GM19463 (cell line): ENCODE data around the gene PLXNB1.

Source experiments
- ATAC-seq: cut with Tn5 transposase; IDR thresholded peaks from one replicate; pipeline ENCODE4 v1.9.1; 2021; ENCODE audit warnings: mild to moderate bottlenecking, moderate library complexity; ENCODE audit not compliant: unreplicated experiment

Gene PLXNB1

DNA sequence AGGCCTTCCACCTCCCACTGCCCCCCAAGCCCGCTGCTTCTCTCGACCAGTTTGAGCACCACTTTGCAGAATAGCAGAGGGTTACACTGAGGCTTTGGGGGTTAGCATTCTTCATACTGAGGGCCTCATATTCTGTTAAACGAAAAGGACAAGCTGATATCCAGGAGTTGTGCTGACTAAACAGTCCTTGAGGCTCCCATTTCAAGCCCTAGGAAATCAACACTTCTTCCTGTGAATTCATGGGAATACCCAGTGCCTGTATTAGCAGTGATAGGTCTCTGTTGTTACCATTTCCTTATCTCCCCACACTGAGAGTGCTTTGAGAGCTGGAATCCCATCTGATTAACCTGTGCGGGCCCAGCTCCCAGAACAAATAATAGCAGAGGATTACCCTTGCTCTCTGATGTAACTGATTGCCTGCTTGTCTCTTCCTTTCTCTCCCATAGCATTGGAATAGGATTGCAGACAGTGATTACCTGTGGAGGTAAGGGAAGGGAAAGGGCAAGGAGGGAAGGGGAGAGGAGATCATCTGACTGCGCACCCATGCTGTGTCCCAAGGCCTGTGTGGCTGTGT lies 56.9 kb downstream of the PLXNB1 start:
- ATAC-seq: no peak

DNA sequence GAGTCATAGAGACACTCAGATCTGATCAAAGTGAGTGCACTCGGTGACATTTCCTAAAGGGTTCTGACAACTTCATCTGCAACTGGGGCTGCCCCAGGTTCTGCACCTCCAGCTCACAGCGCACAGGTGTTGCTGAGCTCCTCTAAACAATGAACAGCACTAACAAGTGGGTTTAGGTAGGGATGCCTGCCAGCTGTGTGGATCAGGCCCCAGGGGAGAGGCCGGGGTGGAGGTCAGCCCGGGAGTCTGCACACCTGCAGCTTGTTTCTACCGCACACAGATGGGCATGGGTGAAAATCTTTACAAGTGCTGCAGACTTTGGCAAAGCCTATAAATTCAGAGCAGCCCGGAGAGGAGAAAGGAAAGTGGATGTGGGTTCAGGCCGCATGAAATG lies 57.5 kb downstream of the PLXNB1 start:
- ATAC-seq: no peak

DNA sequence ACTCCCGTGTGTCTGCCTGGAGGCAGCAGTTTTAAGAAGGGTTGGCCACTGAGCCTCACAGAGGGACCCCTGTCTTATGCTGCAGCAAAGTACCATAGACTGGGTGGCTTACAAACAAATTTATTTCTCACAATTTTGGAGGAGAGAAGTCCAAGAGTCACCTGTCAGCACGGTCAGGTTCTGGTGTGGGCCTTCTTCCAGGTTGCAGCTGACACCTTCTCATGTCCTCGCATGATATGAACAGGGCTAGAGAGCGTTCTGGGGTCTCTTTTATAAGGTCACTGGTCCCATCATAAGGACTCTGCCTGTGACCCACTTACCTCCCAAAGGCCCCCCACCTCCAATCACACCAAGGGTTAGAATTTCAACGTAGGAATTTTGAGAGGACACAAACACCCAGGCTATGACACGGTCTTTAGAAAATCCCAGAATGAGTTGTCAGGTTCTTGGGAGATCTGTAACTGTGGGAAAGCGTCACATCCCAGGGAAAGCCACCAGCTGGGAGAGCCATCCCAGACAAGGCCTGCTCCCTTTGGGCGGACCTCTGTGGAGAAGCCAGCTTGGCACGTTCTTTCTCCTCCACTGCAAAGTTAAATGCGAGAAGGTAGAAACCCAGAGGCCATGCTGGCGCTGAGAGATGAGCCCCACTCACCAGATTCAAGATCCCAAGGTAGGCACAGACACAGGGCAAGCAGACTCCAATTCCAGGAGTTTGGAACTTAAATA lies 58.1 kb downstream of the PLXNB1 start, which contains the start of gene FBXW12:
Gene FBXW12, plus strand, starts transcription at position 569 of the 726 bp plus-strand sequence. CDS start 549 bp downstream, outside the sequence.
- ATAC-seq: no peak

DNA sequence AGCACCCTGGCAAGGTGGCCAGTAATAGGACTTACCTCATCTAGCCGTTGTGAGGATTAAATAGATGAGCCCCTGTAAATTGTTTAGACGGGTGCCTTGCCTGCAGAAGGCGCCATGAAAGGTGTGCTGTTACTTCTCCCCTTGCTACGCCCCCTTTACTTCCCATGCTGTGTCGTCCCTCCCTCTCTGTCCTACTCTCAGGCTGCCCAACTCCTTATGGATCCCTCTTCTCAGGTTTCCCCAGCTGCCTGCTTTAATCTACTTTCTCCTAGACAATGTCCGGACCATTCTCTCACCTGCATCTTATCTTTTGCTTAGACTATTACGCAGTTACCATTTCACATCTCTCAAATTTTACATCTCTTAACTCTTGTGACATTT lies 59.6 kb downstream of the PLXNB1 start:
- ATAC-seq: no peak

DNA sequence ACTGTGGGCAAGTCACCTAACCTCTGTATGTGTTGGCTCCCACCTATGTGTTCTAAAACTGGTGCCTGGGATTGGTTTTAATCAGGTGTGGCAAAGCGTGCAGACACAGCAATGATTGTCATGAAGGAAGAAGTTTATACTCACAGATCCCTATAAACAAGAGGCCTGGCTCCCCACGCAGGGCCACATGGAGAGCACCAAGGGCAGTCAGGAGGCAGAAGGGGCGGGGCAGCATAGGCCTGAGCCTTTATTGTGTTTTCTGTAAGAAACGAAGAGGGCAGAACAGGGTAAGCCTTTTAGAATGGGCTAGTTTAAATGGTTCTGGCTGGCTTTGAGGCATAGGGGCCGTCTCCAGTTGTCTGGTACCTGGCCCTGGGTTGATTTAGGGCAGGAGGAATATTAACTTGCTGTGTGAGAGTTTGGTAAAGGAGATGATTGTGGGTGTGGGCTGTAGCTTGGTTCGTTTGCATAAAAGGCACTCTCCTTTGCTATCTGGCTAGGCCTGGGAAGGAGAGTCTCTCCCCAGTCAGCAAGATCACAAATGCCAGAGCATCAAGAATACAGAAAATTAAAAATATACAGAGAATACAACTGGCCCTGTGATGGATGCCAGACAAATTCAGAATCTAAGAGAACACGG lies 60.1 kb downstream of the PLXNB1 start:
- no peak for ATAC-seq

DNA sequence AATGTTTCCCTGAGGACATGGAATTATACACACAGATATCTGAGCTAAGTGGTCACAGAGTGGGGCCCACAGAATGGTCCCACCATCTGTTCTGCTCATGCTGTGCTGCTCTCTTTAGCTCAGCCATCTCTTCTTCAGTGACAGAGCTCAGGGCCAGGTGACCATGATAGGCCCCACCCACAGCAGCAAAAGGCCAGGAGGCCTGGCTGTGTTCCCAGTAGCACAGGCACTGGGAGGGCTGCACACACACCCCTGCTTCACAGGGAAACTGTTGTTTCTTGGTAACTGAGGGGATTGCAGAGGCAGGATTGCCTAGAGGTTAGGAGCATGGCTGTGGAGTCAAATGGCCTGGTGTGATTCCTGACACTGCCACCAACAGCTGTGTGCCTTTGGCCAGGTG lies 62.7 kb downstream of the PLXNB1 start:
- no peak for ATAC-seq

DNA sequence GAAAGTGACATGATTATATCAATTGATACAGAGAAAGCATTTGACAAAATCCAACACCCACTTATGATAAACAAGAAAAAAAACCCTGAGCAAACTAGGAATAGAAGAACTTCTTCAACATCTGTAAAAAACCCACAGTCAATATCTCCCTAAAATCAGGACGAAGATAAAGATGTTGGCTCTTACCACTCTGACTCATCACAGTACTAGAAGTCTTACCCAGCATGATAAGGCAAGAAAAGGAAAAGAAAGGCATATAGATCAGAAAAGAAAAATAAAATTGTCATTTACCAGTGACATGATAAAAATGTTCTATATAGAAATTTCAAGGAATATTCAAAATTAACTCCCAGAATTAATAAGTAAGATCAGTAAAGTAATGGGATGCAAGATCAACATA lies 65.0 kb downstream of the PLXNB1 start:
- no peak for ATAC-seq

DNA sequence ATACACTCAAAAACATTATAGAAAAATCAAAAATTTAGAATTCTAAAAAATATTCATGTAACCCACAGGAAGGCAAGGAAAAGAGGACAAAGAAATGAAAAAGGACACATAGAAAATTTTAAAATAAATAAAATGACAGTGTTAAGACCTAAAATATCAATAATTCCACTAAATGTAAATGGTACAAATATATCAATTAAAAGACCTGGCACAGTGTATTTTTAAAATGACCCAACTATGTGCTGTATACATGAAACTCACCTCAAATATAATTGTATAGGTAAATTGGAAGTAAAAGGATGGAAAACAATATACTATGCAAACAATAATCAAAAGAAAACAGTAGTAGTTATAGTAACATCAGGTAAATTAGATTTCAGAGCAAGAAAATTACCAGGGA lies 68.0 kb downstream of the PLXNB1 start:
- no peak for ATAC-seq

DNA sequence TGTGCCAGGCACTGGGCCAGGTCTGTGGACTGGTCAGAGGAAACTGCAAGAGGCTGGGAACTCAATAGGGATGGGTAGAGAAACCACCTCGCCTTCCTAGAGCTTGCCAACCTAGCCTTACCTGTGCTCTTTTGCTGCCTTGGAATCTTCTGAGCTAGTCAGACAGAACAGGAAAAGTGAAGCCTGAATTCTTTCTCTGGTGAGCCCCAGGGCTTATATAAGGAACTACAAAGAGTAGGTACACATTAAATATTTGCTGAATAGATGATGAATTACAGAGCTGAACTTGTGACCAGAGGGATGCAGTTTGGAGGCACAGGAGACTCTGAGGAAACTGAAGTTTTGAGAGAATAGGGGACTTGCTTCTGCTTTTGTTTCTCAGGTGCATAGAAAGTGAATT lies 73.5 kb downstream of the PLXNB1 start:
- no peak for ATAC-seq

DNA sequence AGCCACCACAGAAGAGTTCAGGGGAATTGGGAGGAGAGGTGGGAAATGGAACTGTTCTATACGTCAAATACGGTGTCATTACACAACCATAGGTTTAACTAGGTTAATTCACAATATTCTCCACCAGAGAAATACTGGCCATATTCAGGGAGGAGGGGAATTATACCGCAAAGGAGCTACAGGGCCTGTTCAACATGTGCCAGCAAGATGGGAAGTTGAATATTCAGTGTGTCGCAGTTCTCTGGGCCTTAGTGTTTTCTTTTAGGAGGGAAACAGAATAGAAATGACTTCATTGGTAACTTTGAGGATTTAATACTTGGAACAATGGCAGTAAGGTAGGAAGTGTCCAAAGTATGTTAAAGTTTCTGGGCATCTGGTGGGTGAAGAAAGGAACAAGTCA lies 75.9 kb downstream of the PLXNB1 start:
- no peak for ATAC-seq
